K562 (cell line): Measurements from ENCODE around the gene PDZD2.

Experiments used
- CTCF ChIP-seq, 3 experiments: IDR thresholded peaks in 2 of 3; conservative IDR thresholded peaks in 1 of 3; 2 replicates each; pipeline ENCODE4 v1.5.1; 2011 to 2012; ENCODE audit warnings: low read length in 3 of 3, mild to moderate bottlenecking in 3 of 3, control low read depth in 2 of 3, improper control_type of control experiment in 1 of 3, inconsistent platforms in 1 of 3, low read depth in 1 of 3, mixed read lengths in 1 of 3, moderate library complexity in 1 of 3; ENCODE audit not compliant: insufficient read depth in 2 of 3
- FOXJ3 ChIP-seq: sonication (generic); formaldehyde crosslinking; IDR thresholded peaks from 2 replicates; pipeline ENCODE4 v1.4.0; 2020; ENCODE audit warnings: mild to moderate bottlenecking, missing genetic modification reagents
- MAZ ChIP-seq, 2 experiments: fragments of 450-650 bp in 1 of 2; sonication (generic) in 1 of 2; formaldehyde crosslinking; IDR thresholded peaks in 1 of 2; conservative IDR thresholded peaks in 1 of 2; 2 replicates each; pipeline versions ENCODE4 v1.4.0 to v1.5.0; 2020; ENCODE audit warnings: mild to moderate bottlenecking in 1 of 2, missing genetic modification reagents in 1 of 2
- TRIM24 ChIP-seq, 2 experiments: fragments of 450-650 bp; IDR thresholded peaks; 2 replicates each; pipeline ENCODE4 v1.6.1; 2016
- TF ChIP-seq, protein P1 (sequence below): sonication (generic); formaldehyde crosslinking; IDR thresholded peaks from 2 replicates; pipeline ENCODE4 v1.8.0; 2023; ENCODE audit warnings: mild to moderate bottlenecking, missing genetic modification reagents

DNA sequence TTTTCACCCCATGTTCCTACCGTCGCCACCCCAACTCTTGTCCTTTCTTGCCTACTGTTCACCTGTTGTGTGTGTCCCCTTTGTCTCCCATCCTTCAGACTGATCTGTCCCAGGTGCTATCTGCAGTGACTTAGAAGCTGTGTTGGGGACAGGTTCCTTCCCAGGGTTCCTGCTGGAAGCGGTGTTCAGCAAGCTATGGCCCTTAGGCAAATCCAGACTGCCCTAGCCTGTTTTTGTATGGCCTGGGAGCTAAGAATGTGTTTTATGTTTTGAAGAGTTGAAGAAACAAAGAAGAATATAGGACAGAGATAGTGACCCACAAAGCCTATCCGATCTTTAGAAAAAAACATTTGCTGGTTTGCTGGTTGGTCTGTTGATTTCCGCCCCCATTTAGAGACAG, 298.8 kb downstream of the PDZD2 start:
- TF ChIP-seq FOXJ3 (CRISPR knock-in tag) (no peak), TRIM24 (IDR thresholded peaks at IDR 0.05) (no peak), CTCF (IDR thresholded peaks at IDR 0.05 in 2 of 3, conservative IDR thresholded peaks at IDR 0.05 in 1 of 3; ENCODE audit: insufficient read depth in 2 of 3, low read depth in 1 of 3, low read length in 3 of 3) (no peak), MAZ (CRISPR knock-in tag; conservative IDR thresholded peaks at IDR 0.05 in 1 of 2, IDR thresholded peaks at IDR 0.05 in 1 of 2) (no peak)
- TF ChIP-seq, protein P1, sequence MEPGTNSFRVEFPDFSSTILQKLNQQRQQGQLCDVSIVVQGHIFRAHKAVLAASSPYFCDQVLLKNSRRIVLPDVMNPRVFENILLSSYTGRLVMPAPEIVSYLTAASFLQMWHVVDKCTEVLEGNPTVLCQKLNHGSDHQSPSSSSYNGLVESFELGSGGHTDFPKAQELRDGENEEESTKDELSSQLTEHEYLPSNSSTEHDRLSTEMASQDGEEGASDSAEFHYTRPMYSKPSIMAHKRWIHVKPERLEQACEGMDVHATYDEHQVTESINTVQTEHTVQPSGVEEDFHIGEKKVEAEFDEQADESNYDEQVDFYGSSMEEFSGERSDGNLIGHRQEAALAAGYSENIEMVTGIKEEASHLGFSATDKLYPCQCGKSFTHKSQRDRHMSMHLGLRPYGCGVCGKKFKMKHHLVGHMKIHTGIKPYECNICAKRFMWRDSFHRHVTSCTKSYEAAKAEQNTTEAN (CRISPR knock-in tag), result no peak
